ENCODE measurements around the gene UXT.

GRCh38 chrX:47697181-47697580 lies 38.2 kb upstream of the UXT start:
- no peak for TF ChIP-seq POLR2A (IDR thresholded peaks at IDR 0.05; ENCODE audit: low read depth, low read length)
- no peak for TF ChIP-seq POLR2AphosphoS5 (IDR thresholded peaks at IDR 0.05; ENCODE audit: insufficient read depth, low read depth, low read length)
- TF ChIP-seq, protein P1, sequence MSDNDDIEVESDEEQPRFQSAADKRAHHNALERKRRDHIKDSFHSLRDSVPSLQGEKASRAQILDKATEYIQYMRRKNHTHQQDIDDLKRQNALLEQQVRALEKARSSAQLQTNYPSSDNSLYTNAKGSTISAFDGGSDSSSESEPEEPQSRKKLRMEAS (IDR thresholded peaks at IDR 0.05; ENCODE audit: insufficient read depth, insufficient read length) = no peak
- TF ChIP-seq CTCF (IDR thresholded peaks at IDR 0.05; ENCODE audit: extremely low read depth in 1 of 2, insufficient read depth in 1 of 2, low read depth in 1 of 2, low read length in 2 of 2) = no peak
- TF ChIP-seq EZH2 (IDR thresholded peaks at IDR 0.05; ENCODE audit: borderline replicate concordance, low read depth, low read length, severe bottlenecking) = no peak
- TF ChIP-seq GATA2 (IDR thresholded peaks at IDR 0.05; ENCODE audit: insufficient read depth, insufficient read length, low read depth, low read length) = no peak
- no peak for TF ChIP-seq MYC (IDR thresholded peaks at IDR 0.05; ENCODE audit: low read depth, low read length)
- no peak for TF ChIP-seq JUN (IDR thresholded peaks at IDR 0.05; ENCODE audit: borderline replicate concordance, insufficient read depth, insufficient read length, low read depth)
- no peak for TF ChIP-seq FOS (IDR thresholded peaks at IDR 0.05; ENCODE audit: borderline replicate concordance, insufficient read depth, low read length)

All from endothelial cell of umbilical vein (primary cell).